ENCODE data around the gene OTUD5.
A peak's percentile ranks its signal among the peaks of the same experiment; 100 is the strongest.

OTUD5 gene

GRCh38 chrX:48934581-48935300 lies 22.7 kb downstream of the OTUD5 start:
- H3K9me3 Mint-ChIP-seq, result no peaks in the 10 kb centered on the region
- peak overlapping the region; percentile 95 to 99 for H3K27ac Mint-ChIP-seq
- DNase-seq, result peak in 1 of 2 donors; percentile 36
- peak overlapping the region; percentile 70 to 75 for H3K4me3 Mint-ChIP-seq
- H3K4me1 Mint-ChIP-seq, result peaks cover 70% of the 10 kb centered on the region
- no peak for ATAC-seq
- H3K27me3 Mint-ChIP-seq, result no peaks in the 10 kb centered on the region

- DNase-seq (no peak), ATAC-seq (no peak)
- peak overlapping the region; percentile 72 to 74 for H3K27ac Mint-ChIP-seq
- no peaks in the 10 kb centered on the region for H3K27me3 Mint-ChIP-seq
- no peaks in the 10 kb centered on the region for H3K9me3 Mint-ChIP-seq
- H3K4me1 Mint-ChIP-seq, result peaks cover 60% of the 10 kb centered on the region
- H3K4me3 Mint-ChIP-seq, result peak overlapping the region; percentile 44 to 75
Measured at GRCh38 chrX:48933757-48934156, 23.6 kb downstream of the OTUD5 start.

DNA sequence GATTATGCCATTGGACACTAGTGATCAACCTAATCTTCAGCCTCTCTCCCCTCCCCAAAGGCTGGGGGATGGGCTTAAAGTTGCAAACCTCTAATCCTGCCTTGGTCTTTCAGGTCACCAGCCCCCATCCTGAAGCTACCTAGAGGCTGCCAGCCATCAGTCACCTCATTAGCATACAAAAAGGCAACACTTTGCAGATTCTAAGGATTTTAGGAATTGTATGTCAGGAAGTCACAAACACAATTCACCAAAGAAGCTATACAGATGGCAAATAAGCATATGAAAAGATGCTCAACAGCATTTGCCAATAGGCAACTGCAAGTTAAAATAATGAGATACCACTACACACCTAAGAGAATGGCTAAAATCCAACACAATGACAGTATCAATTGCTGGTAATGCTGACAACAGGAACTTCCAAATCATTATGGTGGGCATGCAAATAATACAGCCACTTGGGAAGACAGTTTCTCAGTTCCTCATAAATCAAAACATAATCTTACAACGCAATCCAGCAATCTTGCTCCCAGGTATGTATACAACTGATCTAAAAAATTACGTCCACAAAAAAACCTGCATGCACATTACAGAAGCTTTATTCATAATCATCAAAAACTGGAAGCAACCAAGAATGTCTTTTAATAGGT lies 29.5 kb downstream of the OTUD5 start:
- ATAC-seq (no peak), DNase-seq (no peak)
- H3K4me1 Mint-ChIP-seq, result peaks cover 41% of the 10 kb centered on the region
- H3K27me3 Mint-ChIP-seq, result no peaks in the 10 kb centered on the region
- H3K4me3 Mint-ChIP-seq, result no peak overlapping the region
- H3K27ac Mint-ChIP-seq, result no peak overlapping the region
- no peaks in the 10 kb centered on the region for H3K9me3 Mint-ChIP-seq

DNA sequence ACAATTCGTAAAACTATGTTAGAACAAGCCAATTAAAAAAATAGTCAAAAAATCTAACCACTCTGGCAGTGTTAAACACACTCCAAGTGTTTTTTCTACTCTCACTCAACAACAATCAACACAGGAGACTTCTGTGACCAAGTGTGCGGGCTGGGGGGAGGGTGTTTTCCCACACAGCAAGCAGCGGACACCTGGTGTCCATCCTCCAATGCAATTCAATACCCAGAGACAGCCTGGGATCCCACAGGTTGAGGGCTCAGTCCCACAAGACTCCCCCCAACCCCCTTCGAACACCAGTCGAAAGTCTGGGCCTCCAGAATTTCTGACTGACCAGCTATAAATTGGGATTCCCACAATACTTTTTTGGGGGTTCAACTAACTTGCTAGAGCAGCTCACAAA lies 30.3 kb downstream of the OTUD5 start:
- no peak for ATAC-seq
- Mint-ChIP-seq H3K9me3 (no peaks in the 10 kb centered on the region), H3K4me3 (no peak overlapping the region), H3K27me3 (no peaks in the 10 kb centered on the region), H3K27ac (no peak overlapping the region), H3K4me1 (peaks cover 46% of the 10 kb centered on the region)
- no peak for DNase-seq

DNA sequence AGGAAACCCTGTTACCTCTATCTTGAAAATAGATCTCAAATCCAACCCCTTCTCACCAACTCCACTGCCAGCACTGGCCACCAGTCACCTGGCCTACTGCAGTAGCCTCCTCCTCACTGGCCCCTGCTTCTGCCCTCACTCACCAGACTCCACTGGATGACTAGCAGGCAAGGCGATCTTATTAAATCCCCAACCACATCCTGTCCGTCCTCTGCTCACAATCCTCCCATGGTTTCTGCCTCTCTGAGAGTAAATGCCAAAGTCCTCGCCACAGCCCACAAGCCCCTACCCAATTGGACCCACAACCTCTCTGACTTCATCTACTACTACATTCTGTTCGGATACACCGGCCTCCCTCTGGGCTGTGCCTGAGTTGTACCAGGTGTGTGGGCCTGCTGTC lies 33.1 kb downstream of the OTUD5 start:
- Mint-ChIP-seq H3K9me3 (no peaks in the 10 kb centered on the region), H3K4me1 (peaks cover 67% of the 10 kb centered on the region), H3K27me3 (no peaks in the 10 kb centered on the region), H3K4me3 (peak overlapping the region; percentile 31 to 41), H3K27ac (peak overlapping the region in 1 of 2 donors; percentile 90)
- ATAC-seq, result peak; percentile 41
- DNase-seq, result peak in 1 of 2 donors; percentile 52

- DNase-seq (no peak), ATAC-seq (no peak)
- H3K4me1 Mint-ChIP-seq, result peaks cover 67% of the 10 kb centered on the region
- H3K4me3 Mint-ChIP-seq, result peak overlapping the region; percentile 31 to 41
- H3K9me3 Mint-ChIP-seq, result no peaks in the 10 kb centered on the region
- H3K27me3 Mint-ChIP-seq, result no peaks in the 10 kb centered on the region
- H3K27ac Mint-ChIP-seq, result peak overlapping the region in 1 of 2 donors; percentile 90
Measured at GRCh38 chrX:48923771-48924170, 33.6 kb downstream of the OTUD5 start.

DNA sequence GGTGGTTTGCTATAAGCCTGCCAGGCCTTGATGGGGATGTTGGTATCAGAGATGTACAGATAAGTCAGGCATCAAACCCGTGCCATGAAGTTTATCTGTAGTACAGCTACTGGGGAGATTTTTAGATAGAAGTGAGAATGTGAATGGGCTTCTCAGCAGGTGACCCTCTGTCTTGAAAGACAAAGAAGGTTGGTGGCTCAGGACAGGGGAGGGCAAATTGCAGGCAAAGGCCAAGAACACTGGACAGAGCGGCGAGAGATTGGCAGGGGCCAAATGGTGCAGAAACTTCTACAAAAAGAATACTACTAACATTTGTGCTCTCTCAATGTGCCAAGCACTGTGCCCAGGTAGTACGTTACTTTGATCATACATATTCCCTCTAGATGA lies 36.7 kb downstream of the OTUD5 start:
- ATAC-seq, result no peak
- no peak for DNase-seq
- Mint-ChIP-seq H3K4me3 (peak overlapping the region; percentile 91 to 92), H3K27me3 (no peaks in the 10 kb centered on the region), H3K27ac (peak overlapping the region; percentile 10 to 67), H3K9me3 (no peaks in the 10 kb centered on the region), H3K4me1 (peaks cover 64% of the 10 kb centered on the region)

DNA sequence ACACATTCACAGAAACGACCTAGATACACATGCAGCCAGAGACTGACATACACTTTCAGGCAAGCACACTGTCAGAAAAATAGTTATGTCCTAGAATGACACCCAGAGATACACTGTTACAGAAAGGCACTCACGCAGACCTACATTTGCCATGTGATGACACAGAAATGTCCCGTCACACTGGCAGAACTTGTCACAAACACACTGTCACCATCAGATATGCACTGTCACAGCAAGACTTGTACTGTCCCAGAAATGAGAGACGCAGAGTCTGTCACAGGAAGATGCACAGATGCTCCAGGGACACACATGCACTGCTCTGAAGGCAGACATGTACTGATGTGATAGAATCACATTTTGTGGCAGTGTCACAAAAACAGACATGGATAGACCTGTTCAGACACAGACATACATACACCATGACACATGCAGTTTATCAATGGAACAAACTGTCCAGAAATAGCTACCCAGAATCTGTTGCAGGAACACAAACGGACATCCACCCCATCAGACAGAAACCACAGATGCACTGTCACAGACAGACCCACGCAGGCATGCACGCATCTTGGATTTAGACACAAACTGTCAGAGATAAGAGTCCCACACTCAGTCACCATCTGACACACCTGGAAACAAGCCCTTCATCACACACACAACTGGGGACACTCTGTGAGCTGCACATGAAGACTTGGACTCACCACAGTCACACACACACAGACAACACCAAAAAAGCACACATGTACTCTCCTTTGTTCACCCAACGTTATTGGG lies 37.3 kb downstream of the OTUD5 start:
- no peaks in the 10 kb centered on the region for H3K9me3 Mint-ChIP-seq
- H3K4me1 Mint-ChIP-seq, result peaks cover 62% of the 10 kb centered on the region
- ATAC-seq (peak; percentile 22), DNase-seq (peak in 1 of 2 donors; percentile 30)
- H3K27ac Mint-ChIP-seq, result peak overlapping the region; percentile 98 to 99
- peak overlapping the region; percentile 91 to 92 for H3K4me3 Mint-ChIP-seq
- no peaks in the 10 kb centered on the region for H3K27me3 Mint-ChIP-seq

DNA sequence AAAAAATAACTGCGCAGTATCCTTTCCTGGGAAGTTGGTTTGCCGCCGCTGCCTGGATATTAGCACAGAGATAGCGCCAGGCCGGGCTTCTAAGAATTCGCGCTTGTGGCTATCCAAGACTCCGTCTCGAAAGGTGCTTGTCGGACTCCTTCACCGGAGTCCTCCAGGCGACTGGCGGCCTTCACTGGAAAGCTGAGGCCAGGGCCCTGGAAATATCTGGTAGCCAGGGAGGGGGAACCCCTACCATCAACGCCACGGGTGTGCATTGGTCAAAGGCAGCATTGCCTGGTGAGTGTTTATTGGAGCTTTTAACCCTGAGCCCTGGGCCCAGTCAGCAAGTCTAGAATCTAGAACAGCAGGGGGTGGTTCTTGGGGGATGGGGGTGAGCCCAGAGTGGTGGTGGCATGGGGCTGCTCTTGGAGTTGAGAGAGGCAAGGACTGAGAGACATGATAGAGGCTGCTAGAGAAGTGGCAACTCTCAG lies 38.0 kb downstream of the OTUD5 start:
- H3K4me1 Mint-ChIP-seq, result peaks cover 64% of the 10 kb centered on the region
- H3K4me3 Mint-ChIP-seq, result peak overlapping the region; percentile 91 to 92
- no peaks in the 10 kb centered on the region for H3K9me3 Mint-ChIP-seq
- peak overlapping the region; percentile 98 to 99 for H3K27ac Mint-ChIP-seq
- ATAC-seq (peak; percentile 64), DNase-seq (peak in 1 of 2 donors; percentile 75)
- no peaks in the 10 kb centered on the region for H3K27me3 Mint-ChIP-seq

- ATAC-seq (peak; percentile 78), DNase-seq (peak; percentile 88 to 94)
- no peaks in the 10 kb centered on the region for H3K27me3 Mint-ChIP-seq
- no peaks in the 10 kb centered on the region for H3K9me3 Mint-ChIP-seq
- peak within 1 kb of the TSS; percentile 91 to 92 for H3K4me3 Mint-ChIP-seq
- H3K27ac Mint-ChIP-seq, result peak within 1 kb of the TSS; percentile 98 to 99
- peaks cover 64% of the 10 kb centered on the region for H3K4me1 Mint-ChIP-seq
Measured at GRCh38 chrX:48918643-48919340, 38.6 kb downstream of the OTUD5 start, which contains the start of gene PIM2. PIM2 (minus strand) TSS chrX:48919024; CDS start chrX:48918834, 190 bp downstream.

- Mint-ChIP-seq H3K4me3 (peak overlapping the region; percentile 91 to 92), H3K27me3 (no peaks in the 10 kb centered on the region), H3K4me1 (peaks cover 64% of the 10 kb centered on the region), H3K27ac (peak overlapping the region; percentile 98 to 99), H3K9me3 (no peaks in the 10 kb centered on the region)
- DNase-seq (no peak), ATAC-seq (no peak)
Measured at GRCh38 chrX:48918301-48918642, 39.1 kb downstream of the OTUD5 start.

DNA sequence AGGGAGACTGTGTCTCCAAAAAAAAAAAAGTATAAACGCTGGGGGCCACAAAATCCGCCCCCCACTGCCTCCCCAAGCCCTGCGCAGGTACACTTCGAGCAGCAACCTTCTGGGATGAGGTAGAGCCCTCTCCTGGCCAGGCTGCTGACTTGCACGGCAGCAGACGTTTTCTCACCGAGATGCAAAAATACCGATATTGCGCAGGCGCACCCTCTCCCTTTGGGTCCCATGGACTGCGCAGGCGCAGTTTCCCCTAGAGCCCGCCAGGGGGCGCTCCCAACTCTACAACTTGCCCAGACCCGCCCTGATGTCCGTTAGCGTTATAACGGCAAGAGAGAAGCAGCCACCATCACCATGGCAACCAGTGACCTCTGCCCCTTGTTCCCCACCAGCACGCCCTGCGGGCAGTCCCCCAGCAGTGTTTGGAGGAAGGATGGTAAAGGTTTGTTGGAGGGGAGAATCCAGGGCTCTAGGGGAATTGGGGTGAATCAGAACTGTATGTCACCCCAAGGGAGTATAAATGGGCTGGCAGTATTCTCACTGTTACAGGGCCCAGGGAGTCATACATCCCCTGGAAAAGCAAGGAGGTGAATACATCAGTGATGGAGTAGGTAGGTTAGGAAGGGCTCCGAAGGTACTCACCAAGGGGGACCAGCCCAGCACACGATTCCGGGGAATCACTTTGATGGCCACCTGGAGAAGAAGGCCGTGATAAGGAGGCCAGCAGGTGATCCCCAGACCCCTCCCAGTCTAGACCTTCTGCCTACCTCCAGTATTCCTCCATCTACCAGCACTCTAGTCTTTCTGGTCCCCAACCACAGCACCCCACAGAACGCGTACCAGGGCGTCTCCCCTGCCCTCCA lies 40.0 kb downstream of the OTUD5 start:
- Mint-ChIP-seq H3K27ac (peak overlapping the region; percentile 98 to 99), H3K4me3 (peak overlapping the region; percentile 91 to 92), H3K4me1 (peaks cover 64% of the 10 kb centered on the region), H3K27me3 (no peaks in the 10 kb centered on the region), H3K9me3 (no peaks in the 10 kb centered on the region)
- ATAC-seq (peak; percentile 56), DNase-seq (peak; percentile 85 to 93)

- DNase-seq, result no peak
- peaks cover 62% of the 10 kb centered on the region for H3K4me1 Mint-ChIP-seq
- H3K9me3 Mint-ChIP-seq, result no peaks in the 10 kb centered on the region
- peak overlapping the region; percentile 89 to 97 for H3K27ac Mint-ChIP-seq
- H3K27me3 Mint-ChIP-seq, result no peaks in the 10 kb centered on the region
- H3K4me3 Mint-ChIP-seq, result peak overlapping the region; percentile 91 to 92
- ATAC-seq, result no peak
Measured at GRCh38 chrX:48914593-48915493, 42.6 kb downstream of the OTUD5 start.
